Right lobe of liver (tissue), 4 donors: ENCODE data around the gene KLHL22.

Experiments
- CTCF ChIP-seq, 4 donors: fragments of 200-600 bp in 3 of 4; fragments of 450-650 bp in 1 of 4; IDR thresholded peaks; one replicate each; pipeline versions ENCODE4 v1.5.1 to v1.8.0; 2016 to 2022; ENCODE audit warnings: antibody characterized with exemption in 4 of 4, mild to moderate bottlenecking in 2 of 4
- POLR2A ChIP-seq: fragments of 450-650 bp; IDR thresholded peaks from one replicate; pipeline ENCODE4 v1.6.1; 2017; ENCODE audit warnings: antibody characterized with exemption, mild to moderate bottlenecking
- donor health status: DM: no; HTN: no; CAD: no.
- donor health status: DM: no; HTN: no; CAD: no.
- donor health status: DM: no; HTN: yes; CAD: no.

DNA sequence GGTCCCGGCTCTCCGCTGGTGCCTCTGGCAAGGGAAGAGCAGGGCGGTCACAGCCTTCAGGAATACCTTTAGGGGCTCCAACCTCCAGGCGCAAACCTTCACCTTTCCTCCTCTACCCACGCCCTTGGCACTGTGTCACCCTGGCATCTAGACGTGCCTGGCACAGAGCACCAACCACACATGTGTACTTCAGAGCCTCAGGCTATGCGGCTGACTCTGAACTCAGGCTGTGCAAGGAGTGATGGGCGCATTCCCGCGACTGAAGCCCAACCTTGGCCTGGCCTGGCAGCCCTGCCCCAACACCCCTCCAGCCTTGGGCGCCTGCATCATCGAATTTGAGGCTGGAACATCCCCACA is 69.4 kb downstream of the KLHL22 start:
- TF ChIP-seq CTCF (IDR thresholded peaks at IDR 0.05): no peak
- TF ChIP-seq POLR2A: no peak
